Smooth muscle cell of the umbilical artery (primary cell): ENCODE results near the gene TMEM114. TPM values are rescaled to one million over a fixed set of nuclear protein-coding genes. Genes with fewer than 3 reads are reported as not detected.

Experiments used
- total RNA-seq: library from RNA; depleted of rRNA; stranded (reverse); fragments of >200 nt; gene quantifications from 2 replicates; pipeline ENCODE4 v1.2.3, GENCODE V29; 2014

Gene TMEM114
- not detected in 2 replicates for total RNA-seq

GRCh38 chr16:8589900-8590688, at the start of gene TMEM114:
Gene TMEM114, minus strand, starts transcription at chr16:8590511. Its CDS starts 673 bp downstream, at chr16:8589838.

GRCh38 chr16:8621572-8622314, 31.4 kb upstream of the TMEM114 start, which contains the start of gene METTL22:
Gene METTL22, plus strand, starts transcription at chr16:8621698. Its CDS starts 3,968 bp downstream, at chr16:8625666.

Other genes starting within 250 kb of the TMEM114 start
- gene METTL22, start 31.2 kb upstream of the TMEM114 start, total RNA-seq = 31.2 and 36.8 TPM in 2 replicates
- gene ABAT, start 84.1 kb upstream of the TMEM114 start, total RNA-seq = 4.2 and 5.8 TPM in 2 replicates
- gene TMEM186, start 207.1 kb upstream of the TMEM114 start, total RNA-seq = 6.5 and 7.8 TPM in 2 replicates
- gene PMM2, start 207.3 kb upstream of the TMEM114 start, total RNA-seq = 28.8 and 46.1 TPM in 2 replicates